Tibial nerve (tissue), 4 donors: ENCODE results near the gene ENPP6. TPM values are rescaled to one million over a fixed set of nuclear protein-coding genes. Genes with fewer than 3 reads are reported as not detected.

ENCODE experiments used
- DNase-seq, 2 donors: peaks; one replicate each; pipeline ENCODE4 v3.0.0-alpha.2; 2019; ENCODE audit warnings: low spot score in 2 of 2
- H3K27ac ChIP-seq, 4 donors: fragments of 200-600 bp; sonication (generic) in 3 of 4; one replicate each; pipeline ENCODE4 v1.5.1; 2017 to 2019; ENCODE audit warnings: mild to moderate bottlenecking in 1 of 4
- H3K27me3 ChIP-seq, 2 donors: fragments of 200-600 bp; sonication (generic) in 1 of 2; one replicate each; pipeline versions ENCODE4 v1.5.1 to v1.6.0; 2017 to 2019
- H3K36me3 ChIP-seq, 3 donors: fragments of 200-600 bp; sonication (generic); one replicate each; pipeline ENCODE4 v1.5.1; 2018 to 2019
- H3K4me1 ChIP-seq, 4 donors: fragments of 200-600 bp; sonication (generic) in 3 of 4; one replicate each; pipeline ENCODE4 v1.5.1; 2017 to 2019
- H3K4me3 ChIP-seq, 4 donors: fragments of 200-600 bp; sonication (generic) in 3 of 4; one replicate each; pipeline ENCODE4 v1.5.1; 2017 to 2019; ENCODE audit warnings: mild to moderate bottlenecking in 1 of 4, moderate library complexity in 1 of 4
- H3K9me3 ChIP-seq, 4 donors: fragments of 200-600 bp; sonication (generic) in 3 of 4; one replicate each; pipeline ENCODE4 v1.5.1; 2017 to 2019
- EP300 ChIP-seq, 2 donors: sonication (generic); formaldehyde crosslinking; IDR thresholded peaks; one replicate each; pipeline ENCODE4 v1.6.1; 2017; ENCODE audit warnings: antibody characterized with exemption in 2 of 2, mild to moderate bottlenecking in 1 of 2
- POLR2A ChIP-seq, 2 donors: fragments of 450-650 bp; IDR thresholded peaks; one replicate each; pipeline ENCODE4 v1.6.1; 2017; ENCODE audit warnings: antibody characterized with exemption in 2 of 2, mild to moderate bottlenecking in 2 of 2, moderate library complexity in 2 of 2
- WGBS, 2 donors: methylation state at CpG; one replicate each; pipeline ENCODE4 v1.1.5; 2018; 5-methylcytosine and 5-hydroxymethylcytosine counted together
- total RNA-seq, 4 donors: library from RNA; depleted of rRNA; stranded (reverse); fragments of >200 nt; gene quantifications; one replicate each; pipeline ENCODE4 v1.1.0, GENCODE V29; 2016
- TF ChIP-seq, protein P1 (sequence below), 5 experiments: fragments of 200-600 bp in 3 of 5; fragments of 450-650 bp in 2 of 5; sonication (generic) in 3 of 5; IDR thresholded peaks; one replicate each; pipeline ENCODE4 v1.5.1; 2016 to 2019; ENCODE audit warnings: antibody characterized with exemption in 5 of 5, mild to moderate bottlenecking in 3 of 5, moderate library complexity in 2 of 5

The ENPP6 gene
- total RNA-seq, 4 donors from 2014 or later = 12.6 to 42.6 (median 30.3) TPM

DNA sequence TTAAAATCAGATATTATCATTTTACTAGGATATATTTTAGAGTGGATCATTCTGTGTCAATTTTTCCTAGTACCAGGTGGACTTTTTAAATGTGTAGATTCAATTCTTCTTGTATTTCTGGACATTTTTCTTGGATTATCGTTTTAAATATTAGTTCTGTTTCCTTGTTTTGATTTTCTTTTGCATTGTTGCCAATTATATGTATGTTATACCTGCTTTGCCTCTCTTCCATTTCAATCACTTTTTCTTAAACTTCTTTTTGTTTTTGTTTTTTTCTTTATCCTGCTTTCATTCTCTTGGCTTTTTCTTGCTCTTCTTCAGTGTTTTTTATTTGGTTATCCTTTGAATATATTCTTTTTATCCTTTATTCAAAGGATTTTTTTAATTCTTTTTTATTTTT, 171.5 kb downstream of the ENPP6 start:
- no peaks in the 10 kb centered on the region for H3K27me3 ChIP-seq
- DNase-seq = no peak
- H3K4me3 ChIP-seq = no peak overlapping the region
- no peaks in the 10 kb centered on the region for H3K4me1 ChIP-seq
- H3K9me3 ChIP-seq = peaks cover 0 to 36% (median 12%) of the 10 kb centered on the region in 4 donors
- H3K27ac ChIP-seq = no peak overlapping the region
- peaks cover 0 to 19% (median 0%) of the 10 kb centered on the region in 3 donors for H3K36me3 ChIP-seq
- TF ChIP-seq POLR2A (IDR thresholded peaks at IDR 0.05) = no peak
- no peak for TF ChIP-seq EP300 (IDR thresholded peaks at IDR 0.05)
- TF ChIP-seq, protein P1, sequence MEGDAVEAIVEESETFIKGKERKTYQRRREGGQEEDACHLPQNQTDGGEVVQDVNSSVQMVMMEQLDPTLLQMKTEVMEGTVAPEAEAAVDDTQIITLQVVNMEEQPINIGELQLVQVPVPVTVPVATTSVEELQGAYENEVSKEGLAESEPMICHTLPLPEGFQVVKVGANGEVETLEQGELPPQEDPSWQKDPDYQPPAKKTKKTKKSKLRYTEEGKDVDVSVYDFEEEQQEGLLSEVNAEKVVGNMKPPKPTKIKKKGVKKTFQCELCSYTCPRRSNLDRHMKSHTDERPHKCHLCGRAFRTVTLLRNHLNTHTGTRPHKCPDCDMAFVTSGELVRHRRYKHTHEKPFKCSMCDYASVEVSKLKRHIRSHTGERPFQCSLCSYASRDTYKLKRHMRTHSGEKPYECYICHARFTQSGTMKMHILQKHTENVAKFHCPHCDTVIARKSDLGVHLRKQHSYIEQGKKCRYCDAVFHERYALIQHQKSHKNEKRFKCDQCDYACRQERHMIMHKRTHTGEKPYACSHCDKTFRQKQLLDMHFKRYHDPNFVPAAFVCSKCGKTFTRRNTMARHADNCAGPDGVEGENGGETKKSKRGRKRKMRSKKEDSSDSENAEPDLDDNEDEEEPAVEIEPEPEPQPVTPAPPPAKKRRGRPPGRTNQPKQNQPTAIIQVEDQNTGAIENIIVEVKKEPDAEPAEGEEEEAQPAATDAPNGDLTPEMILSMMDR (IDR thresholded peaks at IDR 0.05) = no peak
- 86 to 90% methylated on average over 1 of the region's 1 CpG for WGBS, 2 donors

DNA sequence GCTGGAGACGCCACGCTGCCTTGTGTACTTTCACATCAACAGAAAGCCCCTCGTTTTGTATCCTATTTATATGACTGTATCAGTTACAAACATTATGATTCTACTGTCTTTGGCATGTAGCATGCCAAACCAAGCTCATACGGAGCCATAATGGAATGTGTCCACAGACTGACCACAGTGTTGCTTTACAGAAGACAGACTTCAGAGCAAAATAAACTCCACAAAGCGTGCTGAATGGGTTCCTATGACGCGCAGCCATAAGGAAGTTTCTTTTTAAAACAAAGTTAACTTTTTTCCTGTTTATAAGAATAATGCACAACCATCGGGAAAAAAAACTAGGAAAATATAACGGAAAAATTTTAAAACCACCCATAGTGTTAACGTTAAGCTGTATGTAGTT, 176.5 kb downstream of the ENPP6 start:
- Histone ChIP-seq H3K36me3 (peaks cover 0 to 14% (median 0%) of the 10 kb centered on the region in 3 donors), H3K27ac (no peak overlapping the region), H3K27me3 (peaks cover 0 to 6% of the 10 kb centered on the region in 2 donors), H3K9me3 (peaks cover 0 to 20% (median 9%) of the 10 kb centered on the region in 4 donors), H3K4me3 (no peak overlapping the region), H3K4me1 (no peaks in the 10 kb centered on the region)
- 92% methylated on average over 10 of the region's 10 CpGs for WGBS, 2 donors
- DNase-seq = no peak
- TF ChIP-seq EP300 (IDR thresholded peaks at IDR 0.05) = no peak
- TF ChIP-seq, protein P1 (IDR thresholded peaks at IDR 0.05) = no peak
- no peak for TF ChIP-seq POLR2A (IDR thresholded peaks at IDR 0.05)

DNA sequence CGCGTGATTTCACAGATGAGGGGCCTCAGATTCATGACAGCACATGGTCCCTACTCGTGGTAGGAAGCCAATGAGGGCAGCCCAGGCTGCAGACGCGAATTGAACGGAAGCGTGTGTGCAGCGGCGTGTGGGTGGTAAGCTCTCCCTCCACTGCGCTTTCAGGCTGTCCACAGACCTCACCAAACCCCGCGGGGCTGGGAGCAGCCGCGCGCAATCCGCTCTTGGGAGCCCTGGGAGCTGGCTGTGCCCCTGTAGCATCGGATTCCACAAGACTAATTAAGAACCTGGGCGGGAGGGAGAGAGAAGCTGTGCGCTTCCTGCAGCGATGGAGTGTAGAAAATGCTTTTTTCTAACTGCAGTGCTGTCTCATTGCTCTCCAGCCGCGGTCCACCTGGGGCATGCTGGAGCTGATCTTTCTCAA, 177.7 kb downstream of the ENPP6 start:
- Histone ChIP-seq H3K36me3 (peaks cover 0 to 14% (median 0%) of the 10 kb centered on the region in 3 donors), H3K9me3 (peaks cover 0 to 8% (median 3%) of the 10 kb centered on the region in 4 donors), H3K4me3 (peak overlapping the region in 1 of 4 donors; percentile 13), H3K27me3 (peaks cover 0 to 6% of the 10 kb centered on the region in 2 donors), H3K4me1 (no peaks in the 10 kb centered on the region), H3K27ac (no peak overlapping the region)
- TF ChIP-seq EP300 (IDR thresholded peaks at IDR 0.05) (no peak), POLR2A (IDR thresholded peaks at IDR 0.05) (no peak)
- TF ChIP-seq, protein P1 (IDR thresholded peaks at IDR 0.05) = no peak
- whole genome bisulfite sequencing, 2 donors = 24 to 32% methylated on average over 19 to 22 of the region's 22 CpGs
- DNase-seq = no peak
